HEK293 (cell line): ENCODE data around the gene FBXW10.
"Not testable (repeated sequence)": the region's sequence is repeated elsewhere in the genome, so short reads cannot be mapped to it uniquely, and the experiment has no call there.

Experiments used
- GLI4 ChIP-seq: fragments of 450-650 bp; formaldehyde crosslinking; IDR thresholded peaks from 2 replicates; pipeline ENCODE4 v1.5.1; 2016; ENCODE audit warnings: missing biosample characterization, missing genetic modification characterization
- IKZF3 ChIP-seq: fragments of 450-650 bp; IDR thresholded peaks from 2 replicates; pipeline ENCODE4 v1.5.0; 2018; ENCODE audit warnings: missing biosample characterization, mild to moderate bottlenecking, missing genetic modification characterization, moderate library complexity
- YY1 ChIP-seq: fragments of 450-650 bp; formaldehyde crosslinking; IDR thresholded peaks from 2 replicates; pipeline ENCODE4 v1.5.1; 2018; ENCODE audit warnings: missing biosample characterization, missing genetic modification characterization
- ZBTB8A ChIP-seq: fragments of 450-650 bp; formaldehyde crosslinking; IDR thresholded peaks from 2 replicates; pipeline ENCODE4 v1.5.1; 2016; ENCODE audit warnings: missing biosample characterization, missing genetic modification characterization
- TF ChIP-seq, protein P1 (sequence below): fragments of 450-650 bp; formaldehyde crosslinking; IDR thresholded peaks from 2 replicates; pipeline ENCODE4 v1.5.1; 2016; ENCODE audit warnings: missing biosample characterization, missing genetic modification characterization

DNA sequence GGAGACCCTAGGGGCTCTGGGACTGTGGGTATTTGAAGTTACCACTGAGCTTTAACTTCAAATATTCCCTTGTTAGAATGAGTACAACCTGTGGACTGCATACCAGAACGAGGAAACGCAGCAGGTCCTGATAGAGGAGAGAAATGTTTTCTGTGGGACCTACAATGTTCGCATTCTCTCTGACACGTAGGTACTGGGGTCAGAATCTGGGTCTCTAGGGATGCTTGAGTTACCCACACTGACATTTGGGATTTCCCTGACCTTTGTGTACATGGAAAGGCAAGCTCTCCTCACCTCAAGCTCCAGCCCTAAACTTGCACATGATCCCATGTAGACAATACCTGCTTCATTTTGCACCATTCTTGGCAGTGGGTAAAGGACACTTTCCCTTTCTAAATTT is 12.1 kb downstream of the FBXW10 start:
- not testable (repeated sequence) for TF ChIP-seq ZBTB8A (tag by site-specific recombination); YY1; GLI4 (tag by site-specific recombination); IKZF3 (tag by site-specific recombination)
- TF ChIP-seq, protein P1, sequence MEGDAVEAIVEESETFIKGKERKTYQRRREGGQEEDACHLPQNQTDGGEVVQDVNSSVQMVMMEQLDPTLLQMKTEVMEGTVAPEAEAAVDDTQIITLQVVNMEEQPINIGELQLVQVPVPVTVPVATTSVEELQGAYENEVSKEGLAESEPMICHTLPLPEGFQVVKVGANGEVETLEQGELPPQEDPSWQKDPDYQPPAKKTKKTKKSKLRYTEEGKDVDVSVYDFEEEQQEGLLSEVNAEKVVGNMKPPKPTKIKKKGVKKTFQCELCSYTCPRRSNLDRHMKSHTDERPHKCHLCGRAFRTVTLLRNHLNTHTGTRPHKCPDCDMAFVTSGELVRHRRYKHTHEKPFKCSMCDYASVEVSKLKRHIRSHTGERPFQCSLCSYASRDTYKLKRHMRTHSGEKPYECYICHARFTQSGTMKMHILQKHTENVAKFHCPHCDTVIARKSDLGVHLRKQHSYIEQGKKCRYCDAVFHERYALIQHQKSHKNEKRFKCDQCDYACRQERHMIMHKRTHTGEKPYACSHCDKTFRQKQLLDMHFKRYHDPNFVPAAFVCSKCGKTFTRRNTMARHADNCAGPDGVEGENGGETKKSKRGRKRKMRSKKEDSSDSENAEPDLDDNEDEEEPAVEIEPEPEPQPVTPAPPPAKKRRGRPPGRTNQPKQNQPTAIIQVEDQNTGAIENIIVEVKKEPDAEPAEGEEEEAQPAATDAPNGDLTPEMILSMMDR: not testable (repeated sequence)
